ELR (cell line): ENCODE data around the gene RAB40A.
"Not testable (repeated sequence)": the region's sequence is repeated elsewhere in the genome, so short reads cannot be mapped to it uniquely, and the experiment has no call there.

Experiments
- DNase-seq: peaks from one replicate; pipeline ENCODE4 v3.0.0-alpha.2; 2015; ENCODE audit warnings: low read depth

RAB40A gene

GRCh38 chrX:103523605-103524004 is 4.3 kb upstream of the RAB40A start:
- DNase-seq: no peak

GRCh38 chrX:103520386-103520785 is 1.1 kb upstream of the RAB40A start:
- peak; percentile 42 for DNase-seq

GRCh38 chrX:103518571-103518970 is 718 bp downstream of the RAB40A start:
- no peak for DNase-seq

GRCh38 chrX:103517246-103517645 is 2.0 kb downstream of the RAB40A start:
- DNase-seq: peak; percentile 25

- no peak for DNase-seq
These were observed 5.7 kb downstream of the RAB40A start for GRCh38 chrX:103513476-103514108.

GRCh38 chrX:103513067-103513466 is 6.2 kb downstream of the RAB40A start:
- DNase-seq: no peak

- no peak for DNase-seq
These were observed 9.3 kb downstream of the RAB40A start for GRCh38 chrX:103510031-103510430.

- no peak for DNase-seq
These were observed 15.5 kb downstream of the RAB40A start for GRCh38 chrX:103503853-103504207.

GRCh38 chrX:103503163-103503852 is 16.0 kb downstream of the RAB40A start:
- peak; percentile 64 for DNase-seq

- DNase-seq: no peak
These were observed 20.5 kb downstream of the RAB40A start for GRCh38 chrX:103498786-103499185.

GRCh38 chrX:103495786-103496185 is 23.5 kb downstream of the RAB40A start:
- no peak for DNase-seq

- not testable (repeated sequence) for DNase-seq
These were observed 25.7 kb downstream of the RAB40A start for GRCh38 chrX:103493578-103493977.

- peak; percentile 51 for DNase-seq
These were observed 29.6 kb downstream of the RAB40A start for GRCh38 chrX:103489733-103490132.

GRCh38 chrX:103488794-103489193 is 30.5 kb downstream of the RAB40A start:
- no peak for DNase-seq

GRCh38 chrX:103488332-103488731 is 31.0 kb downstream of the RAB40A start:
- DNase-seq: peak; percentile 48

GRCh38 chrX:103483720-103484119 is 35.6 kb downstream of the RAB40A start:
- no peak for DNase-seq

GRCh38 chrX:103480526-103480925 is 38.8 kb downstream of the RAB40A start:
- DNase-seq: no peak

GRCh38 chrX:103477496-103477895 is 41.8 kb downstream of the RAB40A start:
- DNase-seq: no peak

- peak; percentile 71 for DNase-seq
These were observed 43.9 kb downstream of the RAB40A start for GRCh38 chrX:103475381-103475780.

GRCh38 chrX:103469977-103470376 is 49.3 kb downstream of the RAB40A start:
- not testable (repeated sequence) for DNase-seq

GRCh38 chrX:103467887-103468286 is 51.4 kb downstream of the RAB40A start:
- DNase-seq: no peak

- peak; percentile 15 for DNase-seq
These were observed 52.1 kb downstream of the RAB40A start for GRCh38 chrX:103467156-103467555.

GRCh38 chrX:103464774-103465117 is 54.5 kb downstream of the RAB40A start:
- DNase-seq: peak; percentile 77
